Neutrophil (primary cell): Measurements from ENCODE around the gene PPP2R5D.

Experiments
- H3K27ac ChIP-seq: fragments of 200-600 bp; sonication (generic); 2 replicates; pipeline ENCODE4 v1.5.1; 2016; ENCODE audit warnings: mild to moderate bottlenecking, moderate library complexity
- H3K27me3 ChIP-seq: fragments of 200-600 bp; sonication (generic); 2 replicates; pipeline ENCODE4 v1.6.0; 2016; ENCODE audit warnings: mild to moderate bottlenecking
- H3K36me3 ChIP-seq: fragments of 200-600 bp; sonication (generic); 2 replicates; pipeline ENCODE4 v1.5.1; 2017
- H3K4me1 ChIP-seq, 2 experiments: fragments of 200-600 bp in 1 of 2; sonication (generic) in 1 of 2; 1 replicate in 1 of 2; 2 replicates in 1 of 2; pipeline versions ENCODE4 v1.5.1 to v1.6.1; 2013 to 2016; ENCODE audit warnings: low read depth in 1 of 2, low read length in 1 of 2, mild to moderate bottlenecking in 1 of 2, moderate library complexity in 1 of 2; ENCODE audit not compliant: control insufficient read depth in 1 of 2, insufficient read depth in 1 of 2
- H3K4me3 ChIP-seq, 2 experiments: fragments of 200-600 bp in 1 of 2; sonication (generic) in 1 of 2; 1 replicate in 1 of 2; 2 replicates in 1 of 2; pipeline ENCODE4 v1.5.1; 2013 to 2016; ENCODE audit warnings: low read depth in 1 of 2, low read length in 1 of 2, mild to moderate bottlenecking in 1 of 2, moderate library complexity in 1 of 2
- H3K9me3 ChIP-seq: fragments of 200-600 bp; sonication (generic); 2 replicates; pipeline ENCODE4 v1.5.1; 2016
- TF ChIP-seq, protein P1 (sequence below): fragments of 200-600 bp; sonication (generic); IDR thresholded peaks from 2 replicates; pipeline ENCODE4 v1.5.1; 2016; ENCODE audit warnings: antibody characterized with exemption

The PPP2R5D gene

DNA sequence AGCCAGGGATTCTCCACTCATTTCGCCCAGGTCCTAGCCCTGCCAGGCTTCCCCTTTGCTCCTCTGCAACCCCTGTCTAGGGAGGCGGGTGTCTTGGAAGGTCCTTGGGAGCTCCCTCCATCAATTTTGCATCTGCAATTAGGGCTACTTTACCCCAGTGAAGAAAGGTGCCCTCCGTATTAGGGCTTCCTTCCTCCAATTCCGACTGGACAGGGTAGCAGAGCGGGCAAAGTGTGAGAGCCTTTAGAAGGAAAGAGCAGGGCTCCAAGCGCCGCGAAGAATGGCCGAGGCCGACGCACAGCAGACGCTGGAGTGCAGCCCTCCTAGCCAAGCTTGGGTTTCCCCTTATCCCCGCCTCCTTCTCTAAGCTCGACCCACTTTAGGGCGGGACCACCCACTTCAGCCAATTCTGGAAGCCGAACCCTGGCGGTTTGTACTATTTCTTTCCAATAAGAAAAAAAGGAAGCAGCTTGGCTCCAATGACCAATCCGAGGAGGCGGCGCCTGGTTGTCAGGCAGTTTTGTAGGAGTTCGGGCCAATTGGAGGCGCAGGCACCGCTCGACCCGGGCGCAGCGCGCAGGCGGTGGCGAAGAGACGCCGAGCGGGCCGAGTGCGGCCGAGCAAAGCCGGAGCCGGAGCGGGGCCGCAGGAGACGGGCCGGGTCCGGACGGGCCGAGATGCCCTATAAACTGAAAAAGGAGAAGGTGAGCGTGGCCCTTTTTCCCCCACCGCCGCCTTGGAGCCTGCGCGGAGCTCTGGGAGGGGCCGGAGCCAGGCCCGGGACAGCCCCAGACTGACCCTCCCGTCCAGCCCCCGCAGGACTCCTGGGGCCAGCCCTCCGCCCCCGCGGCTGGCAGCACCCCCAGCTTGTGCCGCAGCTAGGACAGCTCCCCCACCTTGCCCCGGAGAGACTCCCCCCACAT is at the start of gene PPP2R5D:
PPP2R5D (plus strand) TSS at position 570 of the 923 bp plus-strand sequence; CDS start at position 678, 108 bp downstream.
- Histone ChIP-seq H3K4me1 (peaks cover 28 to 32% of the 10 kb centered on the region in 2 experiments), H3K9me3 (no peaks in the 10 kb centered on the region), H3K27me3 (no peaks in the 10 kb centered on the region), H3K4me3 (peak within 1 kb of the TSS; percentile 85 to 97), H3K27ac (peak within 1 kb of the TSS; percentile 79), H3K36me3 (peaks cover 4% of the 10 kb centered on the region)
- TF ChIP-seq, protein P1, sequence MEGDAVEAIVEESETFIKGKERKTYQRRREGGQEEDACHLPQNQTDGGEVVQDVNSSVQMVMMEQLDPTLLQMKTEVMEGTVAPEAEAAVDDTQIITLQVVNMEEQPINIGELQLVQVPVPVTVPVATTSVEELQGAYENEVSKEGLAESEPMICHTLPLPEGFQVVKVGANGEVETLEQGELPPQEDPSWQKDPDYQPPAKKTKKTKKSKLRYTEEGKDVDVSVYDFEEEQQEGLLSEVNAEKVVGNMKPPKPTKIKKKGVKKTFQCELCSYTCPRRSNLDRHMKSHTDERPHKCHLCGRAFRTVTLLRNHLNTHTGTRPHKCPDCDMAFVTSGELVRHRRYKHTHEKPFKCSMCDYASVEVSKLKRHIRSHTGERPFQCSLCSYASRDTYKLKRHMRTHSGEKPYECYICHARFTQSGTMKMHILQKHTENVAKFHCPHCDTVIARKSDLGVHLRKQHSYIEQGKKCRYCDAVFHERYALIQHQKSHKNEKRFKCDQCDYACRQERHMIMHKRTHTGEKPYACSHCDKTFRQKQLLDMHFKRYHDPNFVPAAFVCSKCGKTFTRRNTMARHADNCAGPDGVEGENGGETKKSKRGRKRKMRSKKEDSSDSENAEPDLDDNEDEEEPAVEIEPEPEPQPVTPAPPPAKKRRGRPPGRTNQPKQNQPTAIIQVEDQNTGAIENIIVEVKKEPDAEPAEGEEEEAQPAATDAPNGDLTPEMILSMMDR: peak; percentile 61

DNA sequence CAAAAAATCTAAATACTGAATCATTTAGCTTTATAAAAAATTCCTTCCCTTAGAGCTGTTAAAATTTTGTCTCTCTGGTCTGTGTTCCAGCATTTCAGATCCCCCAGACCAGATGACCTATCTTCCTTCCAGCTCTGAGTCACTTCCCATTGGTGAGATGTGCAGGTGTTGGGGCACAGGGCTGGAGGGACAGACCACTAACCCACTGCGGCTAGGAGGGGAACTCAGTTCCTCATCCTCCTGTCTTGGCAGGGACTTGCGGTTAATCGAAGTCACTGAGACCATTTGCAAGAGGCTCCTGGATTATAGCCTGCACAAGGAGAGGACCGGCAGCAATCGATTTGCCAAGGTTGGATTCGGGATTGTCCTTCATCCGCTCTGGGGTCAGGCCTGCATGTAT is 49.0 kb upstream of the PPP2R5D start:
- H3K36me3 ChIP-seq: peaks cover 67% of the 10 kb centered on the region
- H3K4me3 ChIP-seq: peak overlapping the region in 1 of 2 experiments; percentile 100
- peak overlapping the region; percentile 100 for H3K27ac ChIP-seq
- H3K9me3 ChIP-seq: no peaks in the 10 kb centered on the region
- H3K27me3 ChIP-seq: no peaks in the 10 kb centered on the region
- H3K4me1 ChIP-seq: peaks cover 53 to 57% of the 10 kb centered on the region in 2 experiments
- TF ChIP-seq, protein P1: no peak

DNA sequence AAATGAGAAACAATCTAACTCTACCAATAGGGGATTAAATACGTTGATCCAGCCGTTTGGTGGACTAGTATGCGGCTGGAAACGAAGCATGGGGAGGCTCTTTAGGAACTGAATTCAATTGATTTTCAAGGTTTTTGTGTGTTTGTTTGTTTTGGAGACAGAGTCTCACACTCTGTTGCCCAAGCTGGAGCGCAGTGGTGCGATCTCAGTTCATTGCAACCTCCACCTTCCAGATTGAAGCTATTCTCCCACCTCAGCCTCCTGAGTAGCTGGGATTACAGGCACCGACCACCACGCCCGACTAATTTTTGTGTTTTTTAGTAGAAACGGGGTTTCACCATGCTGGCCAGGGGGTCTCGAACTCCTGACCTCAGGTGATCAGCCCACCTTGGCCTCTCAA is 48.0 kb upstream of the PPP2R5D start:
- H3K4me3 ChIP-seq: no peak overlapping the region
- no peaks in the 10 kb centered on the region for H3K27me3 ChIP-seq
- H3K9me3 ChIP-seq: no peaks in the 10 kb centered on the region
- H3K4me1 ChIP-seq: peaks cover 43 to 46% of the 10 kb centered on the region in 2 experiments
- peak overlapping the region; percentile 100 for H3K27ac ChIP-seq
- TF ChIP-seq, protein P1: no peak
- peaks cover 76% of the 10 kb centered on the region for H3K36me3 ChIP-seq

DNA sequence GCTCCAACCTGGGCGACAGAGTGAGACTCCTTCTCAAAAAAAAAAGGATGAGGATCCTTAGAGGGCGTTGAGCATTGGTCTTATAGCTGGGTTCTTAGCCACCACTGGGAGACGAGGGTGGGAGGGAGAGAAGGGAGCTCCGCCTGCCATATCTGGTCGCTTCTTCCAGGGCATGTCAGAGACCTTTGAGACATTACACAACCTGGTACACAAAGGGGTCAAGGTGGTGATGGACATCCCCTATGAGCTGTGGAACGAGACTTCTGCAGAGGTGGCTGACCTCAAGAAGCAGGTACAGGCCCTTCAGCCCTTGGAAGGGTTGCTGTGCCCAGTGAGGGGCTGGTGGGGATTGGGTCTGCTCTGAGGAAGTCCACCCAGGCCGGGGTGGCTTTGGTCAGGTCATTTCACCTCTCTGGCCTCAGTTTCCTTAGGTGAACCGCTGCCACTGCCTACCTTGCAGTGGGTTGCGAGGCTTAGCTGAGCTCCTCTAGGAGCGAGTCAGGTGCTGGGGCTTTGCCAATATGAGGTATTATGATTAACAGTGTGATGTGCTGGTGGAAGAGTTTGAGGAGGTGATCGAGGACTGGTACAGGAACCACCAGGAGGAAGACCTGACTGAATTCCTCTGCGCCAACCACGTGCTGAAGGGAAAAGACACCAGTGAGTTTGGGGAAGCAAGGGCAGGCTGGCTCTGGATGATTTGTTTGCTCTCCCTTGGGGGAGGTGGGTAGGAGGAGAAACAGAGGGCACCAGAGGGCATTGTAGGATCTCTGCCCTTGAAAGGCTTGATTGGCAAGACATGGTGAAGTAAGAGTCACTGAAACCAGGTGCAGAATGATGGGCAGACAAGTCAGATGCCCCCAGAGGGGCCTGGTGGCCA is 46.6 kb upstream of the PPP2R5D start:
- H3K27me3 ChIP-seq: no peaks in the 10 kb centered on the region
- TF ChIP-seq, protein P1: no peak
- no peak overlapping the region for H3K4me3 ChIP-seq
- no peaks in the 10 kb centered on the region for H3K9me3 ChIP-seq
- peaks cover 29 to 32% of the 10 kb centered on the region in 2 experiments for H3K4me1 ChIP-seq
- peak overlapping the region; percentile 56 for H3K27ac ChIP-seq
- H3K36me3 ChIP-seq: peaks cover 83% of the 10 kb centered on the region

DNA sequence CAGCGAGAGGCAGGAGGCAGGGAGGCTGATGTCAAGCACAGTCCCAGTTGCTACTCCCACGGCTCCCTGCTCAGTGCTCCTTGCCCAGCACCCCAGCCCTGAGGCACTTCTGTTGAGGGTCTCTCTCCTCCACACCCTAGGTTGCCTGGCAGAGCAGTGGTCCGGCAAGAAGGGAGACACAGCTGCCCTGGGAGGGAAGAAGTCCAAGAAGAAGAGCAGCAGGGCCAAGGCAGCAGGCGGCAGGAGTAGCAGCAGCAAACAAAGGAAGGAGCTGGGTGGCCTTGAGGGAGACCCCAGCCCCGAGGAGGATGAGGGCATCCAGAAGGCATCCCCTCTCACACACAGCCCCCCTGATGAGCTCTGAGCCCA is 46.0 kb upstream of the PPP2R5D start:
- Histone ChIP-seq H3K36me3 (peaks cover 89% of the 10 kb centered on the region), H3K4me3 (no peak overlapping the region), H3K9me3 (no peaks in the 10 kb centered on the region), H3K27ac (peak overlapping the region; percentile 56), H3K27me3 (no peaks in the 10 kb centered on the region), H3K4me1 (peaks cover 23 to 26% of the 10 kb centered on the region in 2 experiments)
- TF ChIP-seq, protein P1: no peak
